WTC11 (cell line): ENCODE measurements around the gene EHBP1. TPM values are rescaled to one million over a fixed set of nuclear protein-coding genes. Genes with fewer than 3 reads are reported as not detected.

Experiments
- ATAC-seq: fragments of 200-7000 bp; cut with Tn5 transposase; 2 replicates; pipeline ENCODE4 v1.10.0; 2021; ENCODE audit warnings: mild to moderate bottlenecking, moderate library complexity
- CTCF ChIA-PET: fragments of 300-600 bp; sonication (Branson Sonifier 250); formaldehyde crosslinking; loops from one replicate; lab custom pipeline; 2021; ENCODE audit warnings: antibody characterized with exemption; lab: Charles Lee
- POLR2A ChIA-PET: fragments of 350-600 bp; sonication (Branson Sonifier 250); formaldehyde crosslinking; loops from one replicate; lab custom pipeline; 2021; ENCODE audit warnings: antibody characterized with exemption; lab: Charles Lee
- DNase-seq: peaks from one replicate; pipeline ENCODE4 v3.0.0; 2021; ENCODE audit warnings: low spot score
- H3K27ac Mint-ChIP-seq: 2 replicates; pipeline ENCODE4 v1.8.0; 2021; ENCODE audit warnings: mixed read lengths
- H3K27me3 Mint-ChIP-seq: 2 replicates; pipeline ENCODE4 v1.8.0; 2021; ENCODE audit warnings: low read depth, mild to moderate bottlenecking, moderate library complexity, mixed read lengths
- H3K36me3 Mint-ChIP-seq: 2 replicates; pipeline ENCODE4 v1.8.0; 2021; ENCODE audit warnings: mixed read lengths
- H3K4me1 Mint-ChIP-seq: 2 replicates; pipeline ENCODE4 v1.8.0; 2022; ENCODE audit warnings: mixed read lengths
- H3K4me3 Mint-ChIP-seq: 2 replicates; pipeline ENCODE4 v1.8.0; 2021; ENCODE audit warnings: mild to moderate bottlenecking, moderate library complexity, mixed read lengths
- H3K9me3 Mint-ChIP-seq: 2 replicates; pipeline ENCODE4 v1.8.0; 2021; ENCODE audit warnings: mixed read lengths
- CREM ChIP-seq: sonication (generic); formaldehyde crosslinking; IDR thresholded peaks from 2 replicates; pipeline ENCODE4 v1.8.1; 2022; ENCODE audit warnings: mild to moderate bottlenecking, missing genetic modification reagents, moderate library complexity
- ELF4 ChIP-seq: sonication (generic); formaldehyde crosslinking; IDR thresholded peaks from 2 replicates; pipeline ENCODE4 v1.8.1; 2022; ENCODE audit warnings: low read depth, mild to moderate bottlenecking, moderate library complexity, missing genetic modification reagents
- EMX1 ChIP-seq: fragments of 250-450 bp; sonication (Bioruptor Pico); IDR thresholded peaks from 2 replicates; pipeline ENCODE4 v1.8.0; 2021; ENCODE audit warnings: mild to moderate bottlenecking
- ESRRA ChIP-seq: sonication (generic); formaldehyde crosslinking; IDR thresholded peaks from 2 replicates; pipeline ENCODE4 v1.8.1; 2022; ENCODE audit warnings: mild to moderate bottlenecking, missing genetic modification reagents, borderline replicate concordance
- GABPB1 ChIP-seq: sonication (generic); formaldehyde crosslinking; IDR thresholded peaks from 2 replicates; pipeline ENCODE4 v1.8.1; 2023; ENCODE audit warnings: mild to moderate bottlenecking, missing genetic modification reagents
- RELA ChIP-seq: sonication (generic); formaldehyde crosslinking; IDR thresholded peaks from 2 replicates; pipeline ENCODE4 v1.8.1; 2022; ENCODE audit warnings: missing genetic modification reagents, mild to moderate bottlenecking, borderline replicate concordance
- SOX15 ChIP-seq: fragments of 250-450 bp; sonication (Bioruptor Pico); IDR thresholded peaks from 2 replicates; pipeline ENCODE4 v1.9.0; 2021; ENCODE audit warnings: mild to moderate bottlenecking
- SP1 ChIP-seq: sonication (generic); formaldehyde crosslinking; conservative IDR thresholded peaks from 2 replicates; pipeline ENCODE4 v1.8.1; 2022; ENCODE audit warnings: missing genetic modification reagents
- TEAD1 ChIP-seq: sonication (generic); formaldehyde crosslinking; IDR thresholded peaks from 2 replicates; pipeline ENCODE4 v1.8.0; 2022; ENCODE audit warnings: mild to moderate bottlenecking, missing genetic modification reagents
- TP53 ChIP-seq: sonication (generic); formaldehyde crosslinking; IDR thresholded peaks from 2 replicates; pipeline ENCODE4 v1.8.1; 2023; ENCODE audit warnings: mild to moderate bottlenecking, missing genetic modification reagents
- ZNF138 ChIP-seq: sonication (generic); formaldehyde crosslinking; conservative IDR thresholded peaks from 2 replicates; pipeline ENCODE4 v1.8.1; 2022; ENCODE audit warnings: mild to moderate bottlenecking, moderate library complexity, missing genetic modification reagents
- ZNF219 ChIP-seq: sonication (generic); formaldehyde crosslinking; IDR thresholded peaks from 2 replicates; pipeline ENCODE4 v1.8.0; 2023; ENCODE audit warnings: missing genetic modification reagents, mild to moderate bottlenecking, borderline replicate concordance
- ZNF423 ChIP-seq: fragments of 250-450 bp; sonication (Bioruptor Pico); IDR thresholded peaks from 2 replicates; pipeline ENCODE4 v2.1.2; 2022; ENCODE audit warnings: mild to moderate bottlenecking, moderate library complexity
- total RNA-seq: library from RNA; stranded (reverse); gene quantifications from 3 replicates; pipeline ENCODE4 v1.2.3, GENCODE V29; 2021
- TF ChIP-seq, protein P1 (sequence below): sonication (generic); formaldehyde crosslinking; IDR thresholded peaks from 2 replicates; pipeline ENCODE4 v1.8.0; 2022; ENCODE audit warnings: mild to moderate bottlenecking, missing genetic modification reagents
- TF ChIP-seq, protein P2 (sequence below): sonication (generic); formaldehyde crosslinking; IDR thresholded peaks from 2 replicates; pipeline ENCODE4 v1.8.1; 2023; ENCODE audit warnings: mild to moderate bottlenecking, missing genetic modification reagents, moderate library complexity
- TF ChIP-seq, protein P3 (sequence below): sonication (generic); formaldehyde crosslinking; IDR thresholded peaks from 2 replicates; pipeline ENCODE4 v1.8.0; 2022; ENCODE audit warnings: missing genetic modification reagents
- TF ChIP-seq, protein P4 (sequence below): sonication (generic); formaldehyde crosslinking; conservative IDR thresholded peaks from 2 replicates; pipeline ENCODE4 v1.8.1; 2023; ENCODE audit warnings: mild to moderate bottlenecking, low read depth, missing genetic modification reagents, moderate library complexity
- TF ChIP-seq, protein P5 (sequence below): sonication (generic); formaldehyde crosslinking; IDR thresholded peaks from 2 replicates; pipeline ENCODE4 v1.8.1; 2022; ENCODE audit warnings: missing genetic modification reagents, borderline replicate concordance
- TF ChIP-seq, protein P6 (sequence below): fragments of 250-450 bp; sonication (Bioruptor Pico); IDR thresholded peaks from 2 replicates; pipeline ENCODE4 v1.9.0; 2021; ENCODE audit warnings: mild to moderate bottlenecking

The EHBP1 gene
- total RNA-seq, 1 experiment from 2014 or later: 36.4 TPM

DNA sequence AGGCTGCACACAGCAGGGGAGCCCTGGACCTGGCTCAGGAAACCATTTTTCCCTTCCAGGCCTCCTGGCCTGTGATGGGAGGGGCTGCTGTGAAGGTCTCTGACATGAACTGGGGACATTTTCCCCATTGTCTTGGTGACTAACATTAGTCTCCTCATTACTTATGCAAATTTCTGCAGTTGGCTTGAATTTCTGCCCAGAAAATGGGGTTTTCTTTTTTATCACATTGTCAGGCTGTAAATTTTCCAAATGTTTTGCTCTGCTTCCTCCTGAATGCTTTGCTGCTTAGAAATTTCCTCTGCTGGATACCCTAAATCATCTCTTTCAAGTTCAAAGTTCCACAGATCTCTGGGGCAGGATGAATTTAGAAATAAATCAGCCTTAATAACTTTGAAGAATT is 78.2 kb downstream of the EHBP1 start:
- no peak for TF ChIP-seq GABPB1 (CRISPR knock-in tag)
- TF ChIP-seq RELA: no peak
- H3K9me3 Mint-ChIP-seq: peaks cover 12% of the 10 kb centered on the region
- ChIA-PET CTCF (no interaction called here), POLR2A (no interaction called here)
- peaks cover 3% of the 10 kb centered on the region; the same call in 1 of the 2 replicates for H3K4me1 Mint-ChIP-seq
- no peak overlapping the region for H3K27ac Mint-ChIP-seq
- DNase-seq (no peak), ATAC-seq (no peak)
- H3K27me3 Mint-ChIP-seq: no peaks in the 10 kb centered on the region; the same call in 1 of the 2 replicates
- no peak overlapping the region for H3K4me3 Mint-ChIP-seq
- H3K36me3 Mint-ChIP-seq: peaks cover 24% of the 10 kb centered on the region

DNA sequence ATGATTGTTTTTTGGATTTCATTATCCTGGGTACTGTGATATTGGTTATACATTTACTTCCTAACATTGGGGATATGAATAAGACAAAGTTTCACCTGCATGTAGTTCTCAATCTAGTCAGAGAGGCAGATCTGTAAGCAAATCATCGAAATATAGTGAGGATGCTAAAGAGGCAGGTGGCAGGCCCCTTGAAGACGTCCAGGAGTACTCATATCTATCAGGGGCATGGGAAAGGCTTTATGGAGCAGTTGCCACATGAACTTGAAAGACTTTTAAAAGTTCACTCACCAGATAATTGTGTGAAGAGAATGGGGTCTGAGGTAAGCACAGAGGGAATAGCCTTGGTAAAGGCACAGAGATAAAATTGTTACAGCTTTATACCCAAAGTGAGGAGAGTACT is 78.8 kb downstream of the EHBP1 start:
- no peak for TF ChIP-seq CREM (CRISPR knock-in tag)
- no peak for TF ChIP-seq EMX1 (CRISPR knock-in tag)
- TF ChIP-seq ZNF138: no peak
- TF ChIP-seq, protein P1, sequence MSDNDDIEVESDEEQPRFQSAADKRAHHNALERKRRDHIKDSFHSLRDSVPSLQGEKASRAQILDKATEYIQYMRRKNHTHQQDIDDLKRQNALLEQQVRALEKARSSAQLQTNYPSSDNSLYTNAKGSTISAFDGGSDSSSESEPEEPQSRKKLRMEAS (CRISPR knock-in tag): no peak
- ATAC-seq (no peak), DNase-seq (no peak)
- ChIA-PET CTCF (no interaction called here), POLR2A (no interaction called here)
- Mint-ChIP-seq H3K4me1 (no peaks in the 10 kb centered on the region), H3K4me3 (no peak overlapping the region), H3K27ac (no peak overlapping the region), H3K27me3 (no peaks in the 10 kb centered on the region; the same call in 1 of the 2 replicates), H3K9me3 (peaks cover 12% of the 10 kb centered on the region), H3K36me3 (peaks cover 24% of the 10 kb centered on the region)

DNA sequence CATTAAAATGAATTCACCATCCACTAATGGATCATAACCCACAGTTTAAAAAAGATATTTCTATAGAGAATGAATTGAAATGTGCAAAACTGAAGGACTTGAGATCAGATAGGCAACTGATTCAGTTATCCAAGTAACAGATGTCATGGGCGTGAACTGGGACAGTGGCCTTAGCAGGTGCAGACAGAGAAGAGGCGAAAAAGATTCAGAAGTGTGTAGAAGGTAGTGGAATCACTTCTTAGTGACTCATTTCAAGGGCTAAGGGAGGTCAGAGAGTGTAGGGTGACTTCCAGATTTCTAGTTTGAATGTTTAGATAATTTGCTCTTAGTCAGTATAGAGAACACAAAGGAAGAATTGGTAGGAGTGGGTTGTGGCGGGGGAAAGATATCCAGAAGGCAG is 79.7 kb downstream of the EHBP1 start:
- H3K9me3 Mint-ChIP-seq: peaks cover 12% of the 10 kb centered on the region
- POLR2A ChIA-PET: no interaction called here
- CTCF ChIA-PET: no interaction called here

DNA sequence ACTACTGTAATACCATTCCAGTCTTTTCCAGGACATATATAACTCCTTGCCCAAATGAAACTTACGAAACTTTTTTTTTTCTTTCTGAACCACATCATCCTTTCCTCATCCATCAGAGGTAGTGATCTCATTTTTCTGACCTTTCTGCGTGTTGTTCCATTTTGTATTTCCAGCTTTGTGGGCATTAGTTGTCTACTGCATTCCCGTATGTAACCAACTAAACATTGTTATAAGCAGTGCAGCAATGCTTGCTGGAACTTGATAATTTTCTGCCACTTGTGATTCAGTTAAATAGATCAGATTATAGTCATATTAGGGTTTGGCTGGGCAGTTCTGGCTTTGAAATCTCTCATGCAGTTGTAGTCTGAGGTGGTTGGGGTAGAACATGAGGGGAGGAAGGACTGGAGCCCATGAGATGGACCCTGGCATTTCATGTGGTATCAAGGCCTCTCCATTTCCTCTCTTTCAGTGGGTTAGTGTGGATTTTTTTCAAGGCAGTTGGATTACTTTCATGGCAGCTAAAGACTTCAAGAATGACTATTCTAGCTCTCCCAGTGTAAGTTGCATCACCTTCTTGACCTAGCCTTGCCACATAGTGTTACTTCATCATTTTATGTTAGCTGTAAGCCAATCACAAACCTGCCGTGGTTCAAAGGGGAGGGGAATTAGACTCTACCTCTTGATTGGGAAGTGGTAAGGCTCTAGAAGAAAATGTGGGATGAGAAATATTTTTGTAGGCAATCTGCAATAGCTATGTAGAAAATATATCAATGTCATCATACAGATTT is 80.5 kb downstream of the EHBP1 start:
- no peaks in the 10 kb centered on the region; the same call in 1 of the 2 replicates for H3K27me3 Mint-ChIP-seq
- 0 out of 2 replicates have a peak, but pooled peaks cover 4% of the 10 kb centered on the region for H3K4me1 Mint-ChIP-seq
- POLR2A ChIA-PET: no interaction called here
- CTCF ChIA-PET: interaction anchor here (1.2 to 1.7 kb wide), 2 partner anchors 11 to 329 kb away, joined by 4 to 7 read pairs; no protein-coding TSS in a partner anchor
- no peak for ATAC-seq
- H3K27ac Mint-ChIP-seq: no peak overlapping the region
- no peak overlapping the region for H3K4me3 Mint-ChIP-seq
- H3K9me3 Mint-ChIP-seq: peaks cover 12% of the 10 kb centered on the region
- DNase-seq: no peak
- H3K36me3 Mint-ChIP-seq: peaks cover 24% of the 10 kb centered on the region
- TF ChIP-seq ZNF219 (CRISPR knock-in tag) (no peak), ZNF423 (no peak), ESRRA (CRISPR knock-in tag) (no peak), ELF4 (CRISPR knock-in tag) (no peak), TEAD1 (CRISPR knock-in tag) (no peak), SOX15 (CRISPR knock-in tag) (no peak)
- TF ChIP-seq, protein P2, sequence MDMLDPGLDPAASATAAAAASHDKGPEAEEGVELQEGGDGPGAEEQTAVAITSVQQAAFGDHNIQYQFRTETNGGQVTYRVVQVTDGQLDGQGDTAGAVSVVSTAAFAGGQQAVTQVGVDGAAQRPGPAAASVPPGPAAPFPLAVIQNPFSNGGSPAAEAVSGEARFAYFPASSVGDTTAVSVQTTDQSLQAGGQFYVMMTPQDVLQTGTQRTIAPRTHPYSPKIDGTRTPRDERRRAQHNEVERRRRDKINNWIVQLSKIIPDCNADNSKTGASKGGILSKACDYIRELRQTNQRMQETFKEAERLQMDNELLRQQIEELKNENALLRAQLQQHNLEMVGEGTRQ (CRISPR knock-in tag): no peak
- TF ChIP-seq, protein P3, sequence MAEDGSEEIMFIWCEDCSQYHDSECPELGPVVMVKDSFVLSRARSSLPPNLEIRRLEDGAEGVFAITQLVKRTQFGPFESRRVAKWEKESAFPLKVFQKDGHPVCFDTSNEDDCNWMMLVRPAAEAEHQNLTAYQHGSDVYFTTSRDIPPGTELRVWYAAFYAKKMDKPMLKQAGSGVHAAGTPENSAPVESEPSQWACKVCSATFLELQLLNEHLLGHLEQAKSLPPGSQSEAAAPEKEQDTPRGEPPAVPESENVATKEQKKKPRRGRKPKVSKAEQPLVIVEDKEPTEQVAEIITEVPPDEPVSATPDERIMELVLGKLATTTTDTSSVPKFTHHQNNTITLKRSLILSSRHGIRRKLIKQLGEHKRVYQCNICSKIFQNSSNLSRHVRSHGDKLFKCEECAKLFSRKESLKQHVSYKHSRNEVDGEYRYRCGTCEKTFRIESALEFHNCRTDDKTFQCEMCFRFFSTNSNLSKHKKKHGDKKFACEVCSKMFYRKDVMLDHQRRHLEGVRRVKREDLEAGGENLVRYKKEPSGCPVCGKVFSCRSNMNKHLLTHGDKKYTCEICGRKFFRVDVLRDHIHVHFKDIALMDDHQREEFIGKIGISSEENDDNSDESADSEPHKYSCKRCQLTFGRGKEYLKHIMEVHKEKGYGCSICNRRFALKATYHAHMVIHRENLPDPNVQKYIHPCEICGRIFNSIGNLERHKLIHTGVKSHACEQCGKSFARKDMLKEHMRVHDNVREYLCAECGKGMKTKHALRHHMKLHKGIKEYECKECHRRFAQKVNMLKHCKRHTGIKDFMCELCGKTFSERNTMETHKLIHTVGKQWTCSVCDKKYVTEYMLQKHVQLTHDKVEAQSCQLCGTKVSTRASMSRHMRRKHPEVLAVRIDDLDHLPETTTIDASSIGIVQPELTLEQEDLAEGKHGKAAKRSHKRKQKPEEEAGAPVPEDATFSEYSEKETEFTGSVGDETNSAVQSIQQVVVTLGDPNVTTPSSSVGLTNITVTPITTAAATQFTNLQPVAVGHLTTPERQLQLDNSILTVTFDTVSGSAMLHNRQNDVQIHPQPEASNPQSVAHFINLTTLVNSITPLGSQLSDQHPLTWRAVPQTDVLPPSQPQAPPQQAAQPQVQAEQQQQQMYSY (CRISPR knock-in tag): no peak
- TF ChIP-seq, protein P4, sequence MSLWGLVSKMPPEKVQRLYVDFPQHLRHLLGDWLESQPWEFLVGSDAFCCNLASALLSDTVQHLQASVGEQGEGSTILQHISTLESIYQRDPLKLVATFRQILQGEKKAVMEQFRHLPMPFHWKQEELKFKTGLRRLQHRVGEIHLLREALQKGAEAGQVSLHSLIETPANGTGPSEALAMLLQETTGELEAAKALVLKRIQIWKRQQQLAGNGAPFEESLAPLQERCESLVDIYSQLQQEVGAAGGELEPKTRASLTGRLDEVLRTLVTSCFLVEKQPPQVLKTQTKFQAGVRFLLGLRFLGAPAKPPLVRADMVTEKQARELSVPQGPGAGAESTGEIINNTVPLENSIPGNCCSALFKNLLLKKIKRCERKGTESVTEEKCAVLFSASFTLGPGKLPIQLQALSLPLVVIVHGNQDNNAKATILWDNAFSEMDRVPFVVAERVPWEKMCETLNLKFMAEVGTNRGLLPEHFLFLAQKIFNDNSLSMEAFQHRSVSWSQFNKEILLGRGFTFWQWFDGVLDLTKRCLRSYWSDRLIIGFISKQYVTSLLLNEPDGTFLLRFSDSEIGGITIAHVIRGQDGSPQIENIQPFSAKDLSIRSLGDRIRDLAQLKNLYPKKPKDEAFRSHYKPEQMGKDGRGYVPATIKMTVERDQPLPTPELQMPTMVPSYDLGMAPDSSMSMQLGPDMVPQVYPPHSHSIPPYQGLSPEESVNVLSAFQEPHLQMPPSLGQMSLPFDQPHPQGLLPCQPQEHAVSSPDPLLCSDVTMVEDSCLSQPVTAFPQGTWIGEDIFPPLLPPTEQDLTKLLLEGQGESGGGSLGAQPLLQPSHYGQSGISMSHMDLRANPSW (CRISPR knock-in tag): no peak

More for the DNA sequence above, 79.7 kb downstream of the EHBP1 start:
- H3K36me3 Mint-ChIP-seq: peaks cover 24% of the 10 kb centered on the region
- H3K4me3 Mint-ChIP-seq: no peak overlapping the region
- ATAC-seq (no peak), DNase-seq (no peak)
- no peaks in the 10 kb centered on the region; the same call in 1 of the 2 replicates for H3K27me3 Mint-ChIP-seq
- no peak overlapping the region for H3K27ac Mint-ChIP-seq
- H3K4me1 Mint-ChIP-seq: 0 out of 2 replicates have a peak, but pooled peaks cover 4% of the 10 kb centered on the region
- TF ChIP-seq CREM (CRISPR knock-in tag) (no peak), TP53 (CRISPR knock-in tag) (no peak), SP1 (CRISPR knock-in tag) (no peak), TEAD1 (CRISPR knock-in tag) (no peak)
- TF ChIP-seq, protein P5, sequence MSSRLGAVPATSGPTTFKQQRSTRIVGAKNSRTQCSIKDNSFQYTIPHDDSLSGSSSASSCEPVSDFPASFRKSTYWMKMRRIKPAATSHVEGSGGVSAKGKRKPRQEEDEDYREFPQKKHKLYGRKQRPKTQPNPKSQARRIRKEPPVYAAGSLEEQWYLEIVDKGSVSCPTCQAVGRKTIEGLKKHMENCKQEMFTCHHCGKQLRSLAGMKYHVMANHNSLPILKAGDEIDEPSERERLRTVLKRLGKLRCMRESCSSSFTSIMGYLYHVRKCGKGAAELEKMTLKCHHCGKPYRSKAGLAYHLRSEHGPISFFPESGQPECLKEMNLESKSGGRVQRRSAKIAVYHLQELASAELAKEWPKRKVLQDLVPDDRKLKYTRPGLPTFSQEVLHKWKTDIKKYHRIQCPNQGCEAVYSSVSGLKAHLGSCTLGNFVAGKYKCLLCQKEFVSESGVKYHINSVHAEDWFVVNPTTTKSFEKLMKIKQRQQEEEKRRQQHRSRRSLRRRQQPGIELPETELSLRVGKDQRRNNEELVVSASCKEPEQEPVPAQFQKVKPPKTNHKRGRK (CRISPR knock-in tag): no peak
- TF ChIP-seq, protein P6, sequence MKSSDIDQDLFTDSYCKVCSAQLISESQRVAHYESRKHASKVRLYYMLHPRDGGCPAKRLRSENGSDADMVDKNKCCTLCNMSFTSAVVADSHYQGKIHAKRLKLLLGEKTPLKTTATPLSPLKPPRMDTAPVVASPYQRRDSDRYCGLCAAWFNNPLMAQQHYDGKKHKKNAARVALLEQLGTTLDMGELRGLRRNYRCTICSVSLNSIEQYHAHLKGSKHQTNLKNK (CRISPR knock-in tag): no peak
